Measurements from ENCODE around the gene KL.

KL gene

DNA sequence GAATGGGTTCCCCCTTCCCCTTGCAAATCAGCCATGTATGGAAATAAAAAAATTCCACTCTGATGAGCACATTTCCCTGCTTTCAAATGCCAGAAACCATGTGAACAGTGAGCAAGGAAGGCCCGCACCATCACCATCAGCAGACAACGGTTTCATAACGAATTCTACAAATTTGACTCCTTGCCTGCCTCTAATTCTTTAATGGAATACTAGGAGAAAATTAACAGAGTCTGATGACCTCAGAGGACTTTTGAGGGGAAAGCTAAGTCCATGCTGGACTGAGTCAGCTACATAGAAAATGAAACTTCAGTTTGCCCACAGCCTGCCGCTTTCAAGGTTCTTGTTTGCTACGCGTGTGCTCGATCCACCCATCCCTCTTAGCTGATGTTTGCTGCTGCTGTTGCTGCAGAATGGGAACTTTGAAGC lies 46.7 kb upstream of the KL start (continued):
- TF ChIP-seq, protein P1, sequence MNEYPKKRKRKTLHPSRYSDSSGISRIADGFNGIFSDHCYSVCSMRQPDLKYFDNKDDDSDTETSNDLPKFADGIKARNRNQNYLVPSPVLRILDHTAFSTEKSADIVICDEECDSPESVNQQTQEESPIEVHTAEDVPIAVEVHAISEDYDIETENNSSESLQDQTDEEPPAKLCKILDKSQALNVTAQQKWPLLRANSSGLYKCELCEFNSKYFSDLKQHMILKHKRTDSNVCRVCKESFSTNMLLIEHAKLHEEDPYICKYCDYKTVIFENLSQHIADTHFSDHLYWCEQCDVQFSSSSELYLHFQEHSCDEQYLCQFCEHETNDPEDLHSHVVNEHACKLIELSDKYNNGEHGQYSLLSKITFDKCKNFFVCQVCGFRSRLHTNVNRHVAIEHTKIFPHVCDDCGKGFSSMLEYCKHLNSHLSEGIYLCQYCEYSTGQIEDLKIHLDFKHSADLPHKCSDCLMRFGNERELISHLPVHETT (tag by site-specific recombination; IDR thresholded peaks at IDR 0.05): no peak
- TF ChIP-seq ZNF23 (tag by site-specific recombination; IDR thresholded peaks at IDR 0.05; ENCODE audit: borderline replicate concordance) (no peak), ZNF174 (tag by site-specific recombination; IDR thresholded peaks at IDR 0.05) (no peak), ZNF175 (tag by site-specific recombination; IDR thresholded peaks at IDR 0.05) (no peak), SP7 (tag by site-specific recombination; IDR thresholded peaks at IDR 0.05) (no peak)
- TF ChIP-seq, protein P2, sequence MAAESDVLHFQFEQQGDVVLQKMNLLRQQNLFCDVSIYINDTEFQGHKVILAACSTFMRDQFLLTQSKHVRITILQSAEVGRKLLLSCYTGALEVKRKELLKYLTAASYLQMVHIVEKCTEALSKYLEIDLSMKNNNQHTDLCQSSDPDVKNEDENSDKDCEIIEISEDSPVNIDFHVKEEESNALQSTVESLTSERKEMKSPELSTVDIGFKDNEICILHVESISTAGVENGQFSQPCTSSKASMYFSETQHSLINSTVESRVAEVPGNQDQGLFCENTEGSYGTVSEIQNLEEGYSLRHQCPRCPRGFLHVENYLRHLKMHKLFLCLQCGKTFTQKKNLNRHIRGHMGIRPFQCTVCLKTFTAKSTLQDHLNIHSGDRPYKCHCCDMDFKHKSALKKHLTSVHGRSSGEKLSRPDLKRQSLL (tag by site-specific recombination; IDR thresholded peaks at IDR 0.05): no peak
- TF ChIP-seq, protein P3, sequence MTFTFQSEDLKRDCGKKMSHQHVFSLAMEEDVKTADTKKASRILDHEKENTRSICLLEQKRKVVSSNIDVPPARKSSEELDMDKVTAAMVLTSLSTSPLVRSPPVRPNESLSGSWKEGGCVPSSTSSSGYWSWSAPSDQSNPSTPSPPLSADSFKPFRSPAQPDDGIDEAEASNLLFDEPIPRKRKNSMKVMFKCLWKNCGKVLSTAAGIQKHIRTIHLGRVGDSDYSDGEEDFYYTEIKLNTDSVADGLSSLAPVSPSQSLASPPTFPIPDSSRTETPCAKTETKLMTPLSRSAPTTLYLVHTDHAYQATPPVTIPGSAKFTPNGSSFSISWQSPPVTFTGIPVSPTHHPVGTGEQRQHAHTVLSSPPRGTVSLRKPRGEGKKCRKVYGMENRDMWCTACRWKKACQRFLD (tag by site-specific recombination; IDR thresholded peaks at IDR 0.05): no peak
- TF ChIP-seq, protein P4, sequence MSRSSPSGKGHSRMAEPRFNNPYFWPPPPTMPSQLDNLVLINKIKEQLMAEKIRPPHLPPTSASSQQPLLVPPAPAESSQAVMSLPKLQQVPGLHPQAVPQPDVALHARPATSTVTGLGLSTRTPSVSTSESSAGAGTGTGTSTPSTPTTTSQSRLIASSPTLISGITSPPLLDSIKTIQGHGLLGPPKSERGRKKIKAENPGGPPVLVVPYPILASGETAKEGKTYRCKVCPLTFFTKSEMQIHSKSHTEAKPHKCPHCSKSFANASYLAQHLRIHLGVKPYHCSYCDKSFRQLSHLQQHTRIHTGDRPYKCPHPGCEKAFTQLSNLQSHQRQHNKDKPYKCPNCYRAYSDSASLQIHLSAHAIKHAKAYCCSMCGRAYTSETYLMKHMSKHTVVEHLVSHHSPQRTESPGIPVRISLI (tag by site-specific recombination; IDR thresholded peaks at IDR 0.05): no peak

DNA sequence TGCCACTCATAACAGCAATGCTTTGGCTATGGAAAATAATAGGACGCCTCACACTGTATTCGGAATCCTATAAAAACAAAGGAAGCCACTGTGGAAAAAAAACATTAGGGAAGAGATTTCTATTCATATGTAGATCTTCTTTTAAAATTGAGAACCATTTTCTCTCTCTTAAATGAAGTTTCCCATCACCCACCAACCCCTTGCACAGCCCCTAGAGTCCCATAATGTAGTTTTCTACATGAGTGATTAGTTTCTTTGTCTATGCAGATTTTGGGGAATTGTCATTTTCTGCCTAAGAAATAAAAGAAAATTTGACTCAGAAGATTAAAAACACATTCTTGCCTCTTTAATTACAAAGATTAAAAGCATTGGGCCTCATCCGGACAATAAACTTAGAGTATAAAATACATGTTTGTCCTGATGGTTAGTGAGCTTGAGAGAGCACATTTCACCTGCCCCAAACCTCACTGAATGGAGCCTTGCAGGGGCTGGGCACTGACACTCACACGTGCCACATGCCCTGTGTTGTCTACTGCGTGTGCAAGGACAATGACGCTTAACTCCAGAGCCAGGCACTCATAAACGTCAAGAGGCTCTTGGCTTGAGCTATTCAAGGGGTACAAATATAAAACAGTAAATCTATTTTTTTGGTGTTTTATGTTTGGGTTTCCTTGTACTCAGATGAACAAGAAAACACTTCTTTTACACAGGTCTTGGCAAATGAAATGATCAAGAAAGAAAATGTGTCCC lies 40.0 kb upstream of the KL start:
- Histone ChIP-seq H3K4me1 (ENCODE audit: control insufficient read depth, insufficient read depth, low read length) (no peaks in the 10 kb centered on the region), H3K4me3 (ENCODE audit: low read depth, low read length) (no peak overlapping the region), H3K27ac (ENCODE audit: extremely low read depth, low read depth, low read length) (no peak overlapping the region), H3K9me3 (ENCODE audit: control insufficient read depth, insufficient read depth, low read depth, low read length) (no peaks in the 10 kb centered on the region), H3K36me3 (ENCODE audit: control insufficient read depth in 2 of 2, insufficient read depth in 1 of 2, low read length in 2 of 2) (no peaks in the 10 kb centered on the region; a peak in 1 of 3 replicates)
- ChIA-PET CTCF (interaction anchor here (0.6 kb wide), 1 partner anchor 545 kb away, joined by 3 read pairs; no protein-coding TSS in a partner anchor), POLR2A (no interaction called here)
- TF ChIP-seq, protein P5, sequence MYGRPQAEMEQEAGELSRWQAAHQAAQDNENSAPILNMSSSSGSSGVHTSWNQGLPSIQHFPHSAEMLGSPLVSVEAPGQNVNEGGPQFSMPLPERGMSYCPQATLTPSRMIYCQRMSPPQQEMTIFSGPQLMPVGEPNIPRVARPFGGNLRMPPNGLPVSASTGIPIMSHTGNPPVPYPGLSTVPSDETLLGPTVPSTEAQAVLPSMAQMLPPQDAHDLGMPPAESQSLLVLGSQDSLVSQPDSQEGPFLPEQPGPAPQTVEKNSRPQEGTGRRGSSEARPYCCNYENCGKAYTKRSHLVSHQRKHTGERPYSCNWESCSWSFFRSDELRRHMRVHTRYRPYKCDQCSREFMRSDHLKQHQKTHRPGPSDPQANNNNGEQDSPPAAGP (tag by site-specific recombination; IDR thresholded peaks at IDR 0.05): no peak
- TF ChIP-seq ZNF747 (tag by site-specific recombination; IDR thresholded peaks at IDR 0.05) (no peak), ZNF112 (tag by site-specific recombination; IDR thresholded peaks at IDR 0.05) (no peak), KLF8 (tag by site-specific recombination; IDR thresholded peaks at IDR 0.05) (no peak)
- TF ChIP-seq, protein P6, sequence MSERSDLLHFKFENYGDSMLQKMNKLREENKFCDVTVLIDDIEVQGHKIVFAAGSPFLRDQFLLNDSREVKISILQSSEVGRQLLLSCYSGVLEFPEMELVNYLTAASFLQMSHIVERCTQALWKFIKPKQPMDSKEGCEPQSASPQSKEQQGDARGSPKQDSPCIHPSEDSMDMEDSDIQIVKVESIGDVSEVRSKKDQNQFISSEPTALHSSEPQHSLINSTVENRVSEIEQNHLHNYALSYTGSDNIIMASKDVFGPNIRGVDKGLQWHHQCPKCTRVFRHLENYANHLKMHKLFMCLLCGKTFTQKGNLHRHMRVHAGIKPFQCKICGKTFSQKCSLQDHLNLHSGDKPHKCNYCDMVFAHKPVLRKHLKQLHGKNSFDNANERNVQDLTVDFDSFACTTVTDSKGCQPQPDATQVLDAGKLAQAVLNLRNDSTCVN (tag by site-specific recombination; optimal IDR thresholded peaks at IDR 0.05): no peak
- TF ChIP-seq, protein P7, sequence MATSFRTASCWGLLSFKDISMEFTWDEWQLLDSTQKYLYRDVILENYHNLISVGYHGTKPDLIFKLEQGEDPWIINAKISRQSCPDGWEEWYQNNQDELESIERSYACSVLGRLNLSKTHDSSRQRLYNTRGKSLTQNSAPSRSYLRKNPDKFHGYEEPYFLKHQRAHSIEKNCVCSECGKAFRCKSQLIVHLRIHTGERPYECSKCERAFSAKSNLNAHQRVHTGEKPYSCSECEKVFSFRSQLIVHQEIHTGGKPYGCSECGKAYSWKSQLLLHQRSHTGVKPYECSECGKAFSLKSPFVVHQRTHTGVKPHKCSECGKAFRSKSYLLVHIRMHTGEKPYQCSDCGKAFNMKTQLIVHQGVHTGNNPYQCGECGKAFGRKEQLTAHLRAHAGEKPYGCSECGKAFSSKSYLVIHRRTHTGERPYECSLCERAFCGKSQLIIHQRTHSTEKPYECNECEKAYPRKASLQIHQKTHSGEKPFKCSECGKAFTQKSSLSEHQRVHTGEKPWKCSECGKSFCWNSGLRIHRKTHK (tag by site-specific recombination; IDR thresholded peaks at IDR 0.05): no peak
- TF ChIP-seq, protein P8, sequence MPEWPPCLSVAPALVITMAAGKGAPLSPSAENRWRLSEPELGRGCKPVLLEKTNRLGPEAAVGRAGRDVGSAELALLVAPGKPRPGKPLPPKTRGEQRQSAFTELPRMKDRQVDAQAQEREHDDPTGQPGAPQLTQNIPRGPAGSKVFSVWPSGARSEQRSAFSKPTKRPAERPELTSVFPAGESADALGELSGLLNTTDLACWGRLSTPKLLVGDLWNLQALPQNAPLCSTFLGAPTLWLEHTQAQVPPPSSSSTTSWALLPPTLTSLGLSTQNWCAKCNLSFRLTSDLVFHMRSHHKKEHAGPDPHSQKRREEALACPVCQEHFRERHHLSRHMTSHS (tag by site-specific recombination; IDR thresholded peaks at IDR 0.05): no peak

All from HEK293 (cell line).